ENCODE measurements around the gene TSPAN14. TPM values are rescaled to one million over a fixed set of nuclear protein-coding genes. Genes with fewer than 3 reads are reported as not detected.
A peak's percentile ranks its signal among the peaks of the same experiment; 100 is the strongest.

TSPAN14 gene
- total and polyA plus RNA-seq, 10 of the 15 experiments (the other 5 are each of a cell fraction or from before 2014, with no cell fraction given) = 2.5 to 31.7 (median 17.9) TPM

GRCh38 chr10:80471715-80472233 is 17.7 kb downstream of the TSPAN14 start:
- peak overlapping the region; percentile 87 for H3K27ac ChIP-seq (ENCODE audit: control insufficient read depth, insufficient read depth)
- H3K4me2 ChIP-seq (ENCODE audit: control insufficient read depth, insufficient read depth) = peak overlapping the region; percentile 95
- H4K20me1 ChIP-seq (ENCODE audit: control insufficient read depth, insufficient read depth) = no peaks in the 10 kb centered on the region; the same call in 1 of the 2 replicates
- ChIA-PET RAD21 (ENCODE audit: unreplicated experiment) (interaction anchor here (1.4 to 21.4 kb wide), 8 partner anchors 10 to 127 kb away, joined by 5 to 412 read pairs (median 12); no protein-coding TSS in a partner anchor), POLR2A (interaction anchor here (0.6 to 12.9 kb wide), 8 partner anchors 8 to 452 kb away, joined by 3 to 190 read pairs (median 20); partner anchors contain the start of gene TSPAN14), SMC1A (ENCODE audit: uncharacterized antibody, unreplicated experiment) (interaction anchor here (1.3 to 36.0 kb wide), 6 partner anchors 11 to 60 kb away, joined by 3 to 1038 read pairs (median 14); no protein-coding TSS in a partner anchor), CTCF (interaction anchor here (0.6 to 21.5 kb wide), 7 partner anchors 10 to 68 kb away, joined by 3 to 402 read pairs (median 11); no protein-coding TSS in a partner anchor)
- intact Hi-C loops (cut with micrococcal nuclease; ENCODE audit: unreplicated experiment) (loop anchor here (1.0 to 2.0 kb wide), 2 partner anchors 15 to 29 kb away; no protein-coding TSS in a partner anchor), in situ Hi-C loops (cut with MboI) (no loop called here)
- H3K27me3 ChIP-seq (replicated peaks in 1 of 2; ENCODE audit: control insufficient read depth in 2 of 2, insufficient read depth in 2 of 2, low read length in 1 of 2) = no peaks in the 10 kb centered on the region
- no peak overlapping the region; the same call in 1 of the 2 replicates for H3K4me3 ChIP-seq
- 2% methylated on average over 4 of the region's 4 CpGs for WGBS (ENCODE audit: insufficient coverage, insufficient replicate concordance, low lambda C conversion rate, missing lambda C conversion rate)
- no peak overlapping the region for H2AFZ ChIP-seq (ENCODE audit: control insufficient read depth, low read depth, low read length)
- H3K9ac ChIP-seq (ENCODE audit: control insufficient read depth, insufficient read depth, low read length) = peak overlapping the region; percentile 60
- peaks cover 2% of the 10 kb centered on the region; the same call in 1 of the 3 replicates for H3K9me3 ChIP-seq (replicated peaks; ENCODE audit: control insufficient read depth, insufficient read depth, low read length)
- peaks cover 3% of the 10 kb centered on the region in 2 experiments; a peak in 3 of 4 replicates for H3K36me3 ChIP-seq (ENCODE audit: control insufficient read depth in 2 of 2, insufficient read depth in 2 of 2, low read length in 1 of 2)
- FAIRE-seq (no peak), DNase-seq (ENCODE audit: low read depth, low spot score) (no peak), ATAC-seq (peak; percentile 73)
- peaks cover 67% of the 10 kb centered on the region for H3K4me1 ChIP-seq (ENCODE audit: control insufficient read depth, insufficient read depth, low read length)
- no TSS peak for BruUV-seq (replicated peaks)
- peaks cover 71% of the 10 kb centered on the region for H3K79me2 ChIP-seq (ENCODE audit: control insufficient read depth, insufficient read depth, low read length)
- no peak for TF ChIP-seq USF1 (IDR thresholded peaks at IDR 0.05; ENCODE audit: borderline replicate concordance, extremely low read length, insufficient read depth, low read depth, low read length)
- no peak for TF ChIP-seq EGR1 (IDR thresholded peaks at IDR 0.05; ENCODE audit: borderline replicate concordance in 1 of 2, low read depth in 2 of 2, low read length in 2 of 2)
- peak; percentile 11; the same call in 1 of the 2 replicates for TF ChIP-seq JUNB (IDR thresholded peaks at IDR 0.05)
- no peak for TF ChIP-seq HDAC6 (IDR thresholded peaks at IDR 0.05; ENCODE audit: unreplicated experiment)
- no peak for TF ChIP-seq IRF5 (IDR thresholded peaks at IDR 0.05; ENCODE audit: borderline replicate concordance)
- TF ChIP-seq ZBTB33 (IDR thresholded peaks at IDR 0.05) = no peak
- no peak for TF ChIP-seq PRDM15 (CRISPR knock-in tag; IDR thresholded peaks at IDR 0.05)
- TF ChIP-seq MYC (IDR thresholded peaks at IDR 0.05; ENCODE audit: insufficient read depth, insufficient read length, insufficient replicate concordance, low read length, severe bottlenecking) = no peak
- no peak for TF ChIP-seq NRF1 (conservative IDR thresholded peaks at IDR 0.05; ENCODE audit: low read depth, low read length)
- no peak; the same call in 1 of the 2 replicates for TF ChIP-seq LARP7 (IDR thresholded peaks at IDR 0.05)
- TF ChIP-seq EP300 (IDR thresholded peaks at IDR 0.05; ENCODE audit: borderline replicate concordance in 1 of 2, control insufficient read depth in 1 of 2, low read depth in 2 of 2, low read length in 2 of 2) = 0 out of 4 replicates have a peak, but pooled peaks of 1 of the 2 experiments have one; percentile 26
- TF ChIP-seq SIN3A (IDR thresholded peaks at IDR 0.05; ENCODE audit: low read depth, low read length) = no peak
- no peak for TF ChIP-seq FOXM1 (IDR thresholded peaks at IDR 0.05; ENCODE audit: low read depth, low read length)
- TF ChIP-seq GABPA (IDR thresholded peaks at IDR 0.05; ENCODE audit: low read depth) = no peak
